Endothelial cell of umbilical vein (primary cell): ENCODE data around the gene MED12L. TPM values are rescaled to one million over a fixed set of nuclear protein-coding genes. Genes with fewer than 3 reads are reported as not detected.

Source experiments
- BruUV-seq: library from RNA; stranded (reverse); fragments of 400-500 nt; replicated peaks from 2 replicates; lab custom pipeline; 2021; lab: Mats Ljungman, UMichigan
- CTCF ChIA-PET: fragments of 300-600, 350-600 bp; sonication (Branson Sonifier 250); formaldehyde crosslinking; loops from one replicate; lab custom pipeline; 2021; ENCODE audit warnings: antibody characterized with exemption, inconsistent platforms; lab: Charles Lee
- POLR2A ChIA-PET: fragments of 300-600, 350-600 bp; sonication (Branson Sonifier 250); formaldehyde crosslinking; loops from one replicate; lab custom pipeline; 2021; ENCODE audit warnings: antibody characterized with exemption, inconsistent platforms; lab: Charles Lee
- DNase-seq: peaks from one replicate; pipeline ENCODE4 v3.0.0-alpha.2; 2011; ENCODE audit warnings: low read depth, low spot score
- FAIRE-seq: peaks from 2 replicates; lab custom pipeline; 2011; peaks lifted over from hg19 to GRCh38; lab: Jason Lieb, UNC
- H2AFZ ChIP-seq: 2 replicates; pipeline ENCODE4 v1.6.0; 2012; ENCODE audit warnings: low read depth, low read length, control low read depth, inconsistent platforms
- H3K27ac ChIP-seq: 2 replicates; pipeline ENCODE4 v1.5.1; 2011; ENCODE audit warnings: low read depth, mild to moderate bottlenecking, control low read depth, low read length, moderate library complexity; ENCODE audit not compliant: insufficient read depth
- H3K27me3 ChIP-seq, 2 experiments: 2 replicates each; pipeline versions ENCODE4 v1.6.0 to v1.6.1; 2011; ENCODE audit warnings: low read length in 2 of 2, mixed read lengths in 1 of 2; ENCODE audit not compliant: control insufficient read depth in 2 of 2, insufficient read depth in 2 of 2
- H3K36me3 ChIP-seq, 2 experiments: 2 replicates in 1 of 2; 3 replicates in 1 of 2; pipeline ENCODE4 v1.5.1; 2011; ENCODE audit warnings: low read length in 2 of 2, mild to moderate bottlenecking in 1 of 2, moderate library complexity in 1 of 2; ENCODE audit not compliant: control insufficient read depth in 2 of 2, insufficient read depth in 2 of 2; ENCODE audit errors: extremely low read depth in 1 of 2
- H3K4me1 ChIP-seq: 3 replicates; pipeline ENCODE4 v1.5.1; 2011; ENCODE audit warnings: mild to moderate bottlenecking, low read length; ENCODE audit not compliant: control insufficient read depth, insufficient read depth; ENCODE audit errors: extremely low read depth
- H3K4me2 ChIP-seq: 2 replicates; pipeline ENCODE4 v1.6.1; 2011; ENCODE audit warnings: low read length, control low read depth, mixed read lengths; ENCODE audit not compliant: insufficient read depth
- H3K4me3 ChIP-seq, 3 experiments: fragments of 200-600 bp in 1 of 3; sonication (generic), shearing (Covaris generic) in 1 of 3; replicated peaks in 1 of 3; 2 replicates each; pipeline ENCODE4 v1.5.1; 2011 to 2016; ENCODE audit warnings: control low read depth in 3 of 3, low read length in 3 of 3, mild to moderate bottlenecking in 2 of 3, inconsistent platforms in 1 of 3, low read depth in 1 of 3, moderate library complexity in 1 of 3; ENCODE audit not compliant: insufficient read depth in 1 of 3
- H3K79me2 ChIP-seq: 2 replicates; pipeline ENCODE4 v1.6.0; 2012; ENCODE audit warnings: low read length, inconsistent platforms; ENCODE audit not compliant: control insufficient read depth, insufficient read depth
- H3K9ac ChIP-seq: replicated peaks from 2 replicates; pipeline ENCODE3; 2011; ENCODE audit warnings: low read length, control low read depth; ENCODE audit not compliant: insufficient read depth; ENCODE audit errors: extremely low read depth
- H3K9me1 ChIP-seq: replicated peaks from 3 replicates; pipeline ENCODE4 v1.6.0; 2011; ENCODE audit warnings: mild to moderate bottlenecking, low read length; ENCODE audit not compliant: control insufficient read depth, insufficient read depth; ENCODE audit errors: extremely low read depth
- H3K9me3 ChIP-seq: replicated peaks from 2 replicates; pipeline ENCODE4 v1.5.1; 2012; ENCODE audit warnings: low read length, inconsistent platforms; ENCODE audit not compliant: control insufficient read depth, insufficient read depth
- H4K20me1 ChIP-seq: replicated peaks from 2 replicates; pipeline ENCODE3; 2011; ENCODE audit warnings: mild to moderate bottlenecking, low read length; ENCODE audit not compliant: control insufficient read depth, insufficient read depth; ENCODE audit errors: extremely low read depth
- EZH2 ChIP-seq: IDR thresholded peaks from 2 replicates; pipeline ENCODE4 v1.6.1; 2012; ENCODE audit warnings: borderline replicate concordance, low read depth, mild to moderate bottlenecking, moderate library complexity, low read length, inconsistent platforms; ENCODE audit not compliant: severe bottlenecking
- FOS ChIP-seq: IDR thresholded peaks from 2 replicates; pipeline ENCODE4 v1.6.1; 2011; ENCODE audit warnings: mild to moderate bottlenecking, low read length, moderate library complexity, borderline replicate concordance; ENCODE audit not compliant: insufficient read depth
- GATA2 ChIP-seq: IDR thresholded peaks from 2 replicates; pipeline ENCODE4 v1.7.0; 2011; ENCODE audit warnings: low read depth, mild to moderate bottlenecking, moderate library complexity, mixed read lengths, low read length; ENCODE audit not compliant: insufficient read length, insufficient read depth
- JUN ChIP-seq: IDR thresholded peaks from 2 replicates; pipeline ENCODE4 v1.6.1; 2011; ENCODE audit warnings: borderline replicate concordance, low read depth; ENCODE audit not compliant: insufficient read length, insufficient read depth
- MYC ChIP-seq: IDR thresholded peaks from one replicate; pipeline ENCODE4 v1.6.1; 2011; ENCODE audit warnings: mild to moderate bottlenecking, low read depth, low read length
- POLR2A ChIP-seq: IDR thresholded peaks from 2 replicates; pipeline ENCODE4 v1.6.1; 2012; ENCODE audit warnings: low read depth, mild to moderate bottlenecking, control low read depth, low read length
- POLR2AphosphoS5 ChIP-seq: IDR thresholded peaks from 2 replicates; pipeline ENCODE4 v1.6.1; 2012; ENCODE audit warnings: low read depth, mild to moderate bottlenecking, control low read depth, low read length, moderate library complexity; ENCODE audit not compliant: insufficient read depth
- dilution Hi-C: fragments of 300-500 bp; cut with MboI; formaldehyde crosslinking; loops from one replicate; pipeline ENCODE4 v1.15.0; 2019; ENCODE audit warnings: low sequenced_read_pairs; ENCODE audit not compliant: extremely low pct_ligation_motif_present
- intact Hi-C: fragments of 100-400 bp; cut with micrococcal nuclease; formaldehyde crosslinking; loops from one replicate; pipeline ENCODE4 v1.10.0; 2022
- polyA plus RNA-seq, 4 experiments: library from polyadenylated mRNA; depleted of rRNA in 3 of 4; stranded (reverse) in 3 of 4; unstranded in 1 of 4; fragments of >200 nt; gene quantifications; 2 replicates each; pipeline versions ENCODE4 v1.2.1 to v1.2.3, GENCODE V29; 2011 to 2012; ENCODE audit warnings: missing spikeins in 1 of 4
- total RNA-seq: library from RNA; stranded (reverse); gene quantifications from 2 replicates; pipeline ENCODE4 v1.2.3, GENCODE V29; 2021
- TF ChIP-seq, protein P1 (sequence below): IDR thresholded peaks from 2 replicates; pipeline ENCODE4 v1.6.1; 2011; ENCODE audit not compliant: insufficient read depth, insufficient read length
- TF ChIP-seq, protein P2 (sequence below), 2 donors: IDR thresholded peaks; 1 replicate in 1 of 2; 2 replicates in 1 of 2; pipeline ENCODE4 v1.5.1; 2011; ENCODE audit warnings: low read length in 2 of 2, mild to moderate bottlenecking in 2 of 2, moderate library complexity in 2 of 2, control low read depth in 1 of 2, inconsistent platforms in 1 of 2, low read depth in 1 of 2; ENCODE audit not compliant: insufficient read depth in 1 of 2; ENCODE audit errors: extremely low read depth in 1 of 2

Gene MED12L
- total and polyA plus RNA-seq, 2 donors (not counting 3 experiments of a cell fraction or from before 2014, with no cell fraction given), result 0.03 to 0.27 TPM

DNA sequence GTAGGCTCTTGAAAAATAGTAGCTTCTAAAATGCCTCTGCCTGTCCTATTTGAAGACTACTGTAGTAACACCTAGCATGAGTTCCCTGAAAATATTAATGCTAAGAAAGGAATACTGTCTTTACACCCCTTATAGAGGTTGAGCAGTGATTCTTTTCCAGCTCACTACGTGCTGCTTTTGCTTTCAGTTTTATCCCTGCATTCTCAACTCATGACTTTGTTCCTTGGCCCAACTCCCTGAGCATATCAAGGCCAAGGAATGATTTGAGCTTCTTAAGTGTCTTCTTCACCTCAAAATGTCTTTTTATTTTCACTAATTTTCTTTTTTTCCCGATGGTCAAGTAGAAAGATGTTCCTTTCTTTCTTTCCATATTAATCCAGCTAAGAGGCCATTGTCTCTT lies 260.4 kb downstream of the MED12L start:
- Histone ChIP-seq H3K27me3 (peaks cover 4 to 8% of the 10 kb centered on the region in 2 experiments), H3K4me3 (no peak overlapping the region), H3K9ac (no peak overlapping the region), H3K4me1 (no peaks in the 10 kb centered on the region), H3K9me3 (no peaks in the 10 kb centered on the region), H3K4me2 (no peak overlapping the region), H3K36me3 (no peaks in the 10 kb centered on the region), H3K27ac (no peak overlapping the region), H2AFZ (no peak overlapping the region), H3K9me1 (no peaks in the 10 kb centered on the region), H3K79me2 (no peaks in the 10 kb centered on the region), H4K20me1 (no peaks in the 10 kb centered on the region)
- no TSS peak for BruUV-seq
- intact Hi-C loops, result no loop called here
- FAIRE-seq (no peak), DNase-seq (no peak)
- no peak for TF ChIP-seq EZH2
- TF ChIP-seq POLR2AphosphoS5, result no peak
- TF ChIP-seq, protein P1, sequence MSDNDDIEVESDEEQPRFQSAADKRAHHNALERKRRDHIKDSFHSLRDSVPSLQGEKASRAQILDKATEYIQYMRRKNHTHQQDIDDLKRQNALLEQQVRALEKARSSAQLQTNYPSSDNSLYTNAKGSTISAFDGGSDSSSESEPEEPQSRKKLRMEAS, result no peak
- no peak for TF ChIP-seq FOS
- TF ChIP-seq, protein P2, sequence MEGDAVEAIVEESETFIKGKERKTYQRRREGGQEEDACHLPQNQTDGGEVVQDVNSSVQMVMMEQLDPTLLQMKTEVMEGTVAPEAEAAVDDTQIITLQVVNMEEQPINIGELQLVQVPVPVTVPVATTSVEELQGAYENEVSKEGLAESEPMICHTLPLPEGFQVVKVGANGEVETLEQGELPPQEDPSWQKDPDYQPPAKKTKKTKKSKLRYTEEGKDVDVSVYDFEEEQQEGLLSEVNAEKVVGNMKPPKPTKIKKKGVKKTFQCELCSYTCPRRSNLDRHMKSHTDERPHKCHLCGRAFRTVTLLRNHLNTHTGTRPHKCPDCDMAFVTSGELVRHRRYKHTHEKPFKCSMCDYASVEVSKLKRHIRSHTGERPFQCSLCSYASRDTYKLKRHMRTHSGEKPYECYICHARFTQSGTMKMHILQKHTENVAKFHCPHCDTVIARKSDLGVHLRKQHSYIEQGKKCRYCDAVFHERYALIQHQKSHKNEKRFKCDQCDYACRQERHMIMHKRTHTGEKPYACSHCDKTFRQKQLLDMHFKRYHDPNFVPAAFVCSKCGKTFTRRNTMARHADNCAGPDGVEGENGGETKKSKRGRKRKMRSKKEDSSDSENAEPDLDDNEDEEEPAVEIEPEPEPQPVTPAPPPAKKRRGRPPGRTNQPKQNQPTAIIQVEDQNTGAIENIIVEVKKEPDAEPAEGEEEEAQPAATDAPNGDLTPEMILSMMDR (IDR thresholded peaks at IDR 0.05; ENCODE audit: extremely low read depth in 1 of 2, insufficient read depth in 1 of 2, low read depth in 1 of 2, low read length in 2 of 2), result no peak
- TF ChIP-seq MYC, result no peak
- no peak for TF ChIP-seq JUN
- TF ChIP-seq POLR2A, result no peak
- TF ChIP-seq GATA2, result no peak
- dilution Hi-C loops, result no loop called here
- ChIA-PET CTCF (interaction anchor here (0.9 to 1.1 kb wide), 2 partner anchors 19 to 71 kb away, joined by 3 to 4 read pairs; no protein-coding TSS in a partner anchor), POLR2A (no interaction called here)
